Fibroblast of villous mesenchyme (primary cell): ENCODE results near the gene SYNCRIP. TPM values are rescaled to one million over a fixed set of nuclear protein-coding genes. Genes with fewer than 3 reads are reported as not detected.

Source experiments
- DNase-seq: peaks from one replicate; pipeline ENCODE4 v3.0.0-alpha.2; 2010; ENCODE audit warnings: low read depth
- H3K4me3 ChIP-seq: 2 replicates; pipeline ENCODE4 v1.5.1; 2011; ENCODE audit warnings: low read depth, mild to moderate bottlenecking, low read length
- CTCF ChIP-seq: IDR thresholded peaks from 2 replicates; pipeline ENCODE4 v1.5.1; 2012; ENCODE audit warnings: low read depth, mild to moderate bottlenecking, low read length; ENCODE audit not compliant: insufficient read depth
- total RNA-seq: library from RNA; depleted of rRNA; stranded (reverse); fragments of >200 nt; gene quantifications from 2 replicates; pipeline ENCODE4 v1.2.3, GENCODE V29; 2012

Gene SYNCRIP
- total RNA-seq, 1 donor = 68.7 TPM

DNA sequence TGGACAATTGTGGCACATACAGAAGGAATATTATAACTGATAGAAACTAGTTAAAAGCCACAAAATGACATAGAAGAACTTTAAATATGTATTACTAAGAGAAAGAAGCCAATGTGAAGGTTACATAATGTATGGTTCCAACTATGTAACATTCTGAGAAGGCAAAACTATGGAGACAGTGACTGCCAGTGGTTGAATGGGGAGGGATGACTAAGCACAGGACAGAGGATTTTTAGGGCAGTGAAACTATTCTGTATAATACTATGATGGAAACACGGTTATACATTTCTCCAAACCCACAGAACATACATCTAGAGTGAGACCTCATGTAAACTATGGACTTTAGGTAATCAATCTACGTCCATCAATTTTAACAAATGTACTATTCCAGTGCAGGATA lies 22.4 kb downstream of the SYNCRIP start:
- DNase-seq = no peak
- no peak for TF ChIP-seq CTCF

GRCh38 chr6:85614780-85615179 lies 27.9 kb downstream of the SYNCRIP start:
- no peak for DNase-seq
- H3K4me3 ChIP-seq = no peak overlapping the region
- TF ChIP-seq CTCF = no peak

More for the DNA sequence above, 22.4 kb downstream of the SYNCRIP start:
- no peak overlapping the region for H3K4me3 ChIP-seq

DNA sequence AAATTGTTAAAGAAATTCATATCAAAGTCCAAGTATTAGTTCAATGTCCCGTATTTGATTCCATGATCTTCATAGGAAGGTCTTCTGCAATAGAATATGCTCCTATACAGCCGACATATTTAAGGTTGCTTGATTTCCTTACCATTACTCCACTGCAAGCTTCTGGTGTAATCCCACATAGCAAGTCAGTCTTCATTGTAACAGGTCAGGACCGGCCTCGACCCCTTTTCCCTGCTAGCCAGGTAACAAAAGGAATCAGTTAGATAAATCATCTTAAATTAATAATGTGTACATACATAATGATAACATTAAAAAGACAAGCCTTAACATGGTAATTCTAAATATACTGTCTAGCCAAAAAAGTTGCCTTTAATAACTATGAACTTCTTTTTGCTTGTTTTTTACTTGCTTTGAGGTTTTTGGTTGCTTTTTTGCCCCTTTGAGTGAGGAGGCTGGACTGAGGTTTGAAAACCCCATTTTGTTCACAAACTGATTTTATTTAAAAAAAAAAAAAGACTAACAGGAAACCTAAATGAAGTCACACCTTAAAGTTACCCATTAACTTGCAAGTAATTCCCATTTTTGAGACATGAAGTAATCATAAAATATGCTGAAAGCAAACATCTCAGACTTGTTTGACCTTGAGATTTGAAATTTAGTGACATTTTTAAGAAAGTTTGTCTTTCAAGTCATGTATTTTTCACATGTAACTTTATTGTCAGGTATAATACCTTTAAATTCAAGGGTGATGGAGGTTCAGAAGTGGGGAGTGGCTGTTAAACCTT lies 29.8 kb downstream of the SYNCRIP start:
- no peak for DNase-seq
- no peak for TF ChIP-seq CTCF
- no peak overlapping the region for H3K4me3 ChIP-seq

DNA sequence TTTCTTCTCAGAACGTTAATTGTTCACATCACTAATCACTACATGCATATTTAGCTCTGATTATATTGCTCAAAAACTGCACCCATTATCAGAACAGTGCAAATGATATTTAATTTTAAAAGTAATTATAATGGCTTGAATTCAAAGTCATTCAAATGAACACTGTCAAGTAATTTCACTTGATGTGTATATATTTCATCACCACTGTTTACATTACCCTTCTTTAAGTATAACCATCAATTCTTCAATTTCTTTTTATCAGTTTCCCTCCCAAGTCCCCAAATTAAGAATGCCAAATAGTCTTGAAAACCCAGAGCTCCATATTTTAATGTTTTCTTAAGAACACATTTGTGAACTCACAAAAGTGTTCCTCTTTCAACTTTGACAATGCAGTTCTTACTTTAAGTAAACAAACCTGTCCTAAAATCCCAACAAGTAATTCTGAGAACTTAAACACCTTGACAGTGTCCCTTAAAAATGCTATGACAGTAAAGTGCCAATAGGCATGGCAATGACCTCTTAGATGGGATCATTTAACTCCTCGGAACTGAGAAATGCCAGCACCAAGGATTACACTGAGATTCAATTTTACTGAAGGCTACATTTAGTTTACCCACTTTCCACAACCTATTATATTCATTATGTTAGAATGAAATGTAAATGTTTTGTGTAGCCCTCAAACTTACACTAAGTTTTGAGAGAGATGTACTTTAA lies 32.3 kb downstream of the SYNCRIP start:
- no peak for TF ChIP-seq CTCF
- no peak overlapping the region for H3K4me3 ChIP-seq

DNA sequence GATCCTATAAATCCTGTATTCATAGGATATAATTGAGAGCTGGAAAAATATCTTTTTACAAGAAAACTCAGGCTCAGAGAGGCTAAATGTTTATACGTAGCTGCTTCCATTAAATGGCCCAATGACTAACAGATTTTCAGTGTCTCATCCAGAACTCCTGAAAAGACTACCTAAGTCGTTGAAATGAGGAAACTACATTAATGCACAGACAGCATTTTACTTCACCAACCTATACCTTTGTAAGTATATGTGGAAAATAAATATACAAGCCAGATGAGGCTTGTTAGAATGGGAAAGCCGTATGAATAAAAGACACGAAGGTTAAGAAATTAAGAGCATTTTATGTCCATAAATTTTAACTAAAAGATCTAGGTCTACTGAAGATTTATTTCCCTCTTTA lies 40.6 kb downstream of the SYNCRIP start:
- H3K4me3 ChIP-seq = no peak overlapping the region
- no peak for DNase-seq
- TF ChIP-seq CTCF = no peak

More for the DNA sequence above, 32.3 kb downstream of the SYNCRIP start:
- no peak for DNase-seq

DNA sequence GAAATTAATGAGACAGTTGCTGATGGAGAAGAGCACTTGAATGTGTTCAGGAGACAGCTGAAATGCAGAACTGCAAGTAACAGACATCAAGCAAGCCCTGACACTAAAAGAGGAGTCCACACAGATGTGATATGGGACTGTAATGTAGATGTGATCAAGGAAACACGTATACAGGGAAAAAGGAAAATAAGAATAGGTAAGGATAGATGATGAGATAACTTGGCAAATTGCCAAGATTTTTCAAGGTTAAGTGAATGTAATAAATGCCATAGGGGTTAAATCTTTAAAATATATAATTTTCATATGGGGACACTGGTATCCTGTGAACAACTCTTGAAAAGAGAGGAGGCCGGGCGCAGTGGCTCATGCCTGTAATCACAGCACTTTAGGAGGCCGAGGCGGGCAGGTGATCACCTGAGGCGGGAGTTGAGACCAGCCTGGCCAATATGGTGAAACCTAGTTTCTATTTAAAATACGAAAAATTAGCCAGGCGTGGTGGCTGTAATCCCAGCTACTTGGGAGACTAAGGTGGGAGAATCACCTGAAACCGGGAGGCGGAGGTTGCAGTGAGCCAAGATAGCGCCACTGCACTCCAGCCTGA lies 41.9 kb downstream of the SYNCRIP start:
- DNase-seq = no peak

More for the DNA sequence above, 41.9 kb downstream of the SYNCRIP start:
- TF ChIP-seq CTCF = no peak
- no peak overlapping the region for H3K4me3 ChIP-seq
